ENCODE measurements around the gene TOMM34. TPM values are rescaled to one million over a fixed set of nuclear protein-coding genes. Genes with fewer than 3 reads are reported as not detected.

Gene TOMM34, protein sequence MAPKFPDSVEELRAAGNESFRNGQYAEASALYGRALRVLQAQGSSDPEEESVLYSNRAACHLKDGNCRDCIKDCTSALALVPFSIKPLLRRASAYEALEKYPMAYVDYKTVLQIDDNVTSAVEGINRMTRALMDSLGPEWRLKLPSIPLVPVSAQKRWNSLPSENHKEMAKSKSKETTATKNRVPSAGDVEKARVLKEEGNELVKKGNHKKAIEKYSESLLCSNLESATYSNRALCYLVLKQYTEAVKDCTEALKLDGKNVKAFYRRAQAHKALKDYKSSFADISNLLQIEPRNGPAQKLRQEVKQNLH
- 62.3 and 72.9 TPM in 2 replicates for total RNA-seq

DNA sequence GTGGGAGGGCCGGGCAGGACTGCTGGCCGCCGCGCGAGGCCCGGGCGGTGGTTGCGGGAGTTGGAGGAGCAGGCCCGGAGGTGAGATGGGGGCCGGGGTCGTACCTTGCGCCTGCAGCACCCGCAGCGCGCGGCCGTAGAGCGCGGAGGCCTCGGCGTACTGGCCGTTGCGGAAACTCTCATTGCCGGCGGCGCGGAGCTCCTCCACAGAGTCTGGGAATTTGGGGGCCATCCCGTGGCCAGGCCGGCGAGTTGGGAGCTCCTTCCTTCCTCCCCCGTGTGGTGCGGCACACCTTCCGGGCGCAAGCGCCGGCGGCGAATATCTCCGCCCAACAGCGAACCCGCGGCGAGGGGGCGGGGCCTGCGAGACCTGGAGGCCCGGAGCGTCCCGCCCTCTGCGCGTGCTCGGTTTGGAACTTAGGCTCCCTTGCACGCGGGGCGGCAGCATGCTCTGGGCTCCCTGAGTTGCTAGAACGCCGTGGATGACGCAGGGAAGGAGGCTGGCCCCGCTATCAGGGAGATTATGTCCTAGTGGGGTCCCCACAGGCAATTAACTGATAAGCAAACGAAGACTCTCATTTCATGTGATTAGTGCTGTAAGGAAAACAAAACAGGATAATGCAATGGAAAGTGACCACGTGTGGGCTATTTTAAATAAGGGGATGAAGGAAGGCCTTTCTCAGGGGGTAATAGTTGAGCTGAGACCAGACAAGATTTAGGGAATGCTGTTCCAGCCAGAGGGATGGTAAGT lies at the start of gene TOMM34:
TSS of gene TOMM34 (minus strand) at position 295 of the 750 bp plus-strand sequence. CDS start at position 231, 64 bp downstream.
- Histone ChIP-seq H3K4me3 (ENCODE audit: low read depth, low read length) (peak within 1 kb of the TSS; percentile 72), H3K27me3 (ENCODE audit: control insufficient read depth, insufficient read depth, low read length) (no peaks in the 10 kb centered on the region), H3K36me3 (ENCODE audit: control insufficient read depth, insufficient read depth, low read length) (no peaks in the 10 kb centered on the region)
- peak; percentile 66 for DNase-seq (ENCODE audit: low read depth)
- TF ChIP-seq, protein P1, sequence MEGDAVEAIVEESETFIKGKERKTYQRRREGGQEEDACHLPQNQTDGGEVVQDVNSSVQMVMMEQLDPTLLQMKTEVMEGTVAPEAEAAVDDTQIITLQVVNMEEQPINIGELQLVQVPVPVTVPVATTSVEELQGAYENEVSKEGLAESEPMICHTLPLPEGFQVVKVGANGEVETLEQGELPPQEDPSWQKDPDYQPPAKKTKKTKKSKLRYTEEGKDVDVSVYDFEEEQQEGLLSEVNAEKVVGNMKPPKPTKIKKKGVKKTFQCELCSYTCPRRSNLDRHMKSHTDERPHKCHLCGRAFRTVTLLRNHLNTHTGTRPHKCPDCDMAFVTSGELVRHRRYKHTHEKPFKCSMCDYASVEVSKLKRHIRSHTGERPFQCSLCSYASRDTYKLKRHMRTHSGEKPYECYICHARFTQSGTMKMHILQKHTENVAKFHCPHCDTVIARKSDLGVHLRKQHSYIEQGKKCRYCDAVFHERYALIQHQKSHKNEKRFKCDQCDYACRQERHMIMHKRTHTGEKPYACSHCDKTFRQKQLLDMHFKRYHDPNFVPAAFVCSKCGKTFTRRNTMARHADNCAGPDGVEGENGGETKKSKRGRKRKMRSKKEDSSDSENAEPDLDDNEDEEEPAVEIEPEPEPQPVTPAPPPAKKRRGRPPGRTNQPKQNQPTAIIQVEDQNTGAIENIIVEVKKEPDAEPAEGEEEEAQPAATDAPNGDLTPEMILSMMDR (IDR thresholded peaks at IDR 0.05; ENCODE audit: insufficient read depth, low read length, poor library complexity, severe bottlenecking) = no peak

DNA sequence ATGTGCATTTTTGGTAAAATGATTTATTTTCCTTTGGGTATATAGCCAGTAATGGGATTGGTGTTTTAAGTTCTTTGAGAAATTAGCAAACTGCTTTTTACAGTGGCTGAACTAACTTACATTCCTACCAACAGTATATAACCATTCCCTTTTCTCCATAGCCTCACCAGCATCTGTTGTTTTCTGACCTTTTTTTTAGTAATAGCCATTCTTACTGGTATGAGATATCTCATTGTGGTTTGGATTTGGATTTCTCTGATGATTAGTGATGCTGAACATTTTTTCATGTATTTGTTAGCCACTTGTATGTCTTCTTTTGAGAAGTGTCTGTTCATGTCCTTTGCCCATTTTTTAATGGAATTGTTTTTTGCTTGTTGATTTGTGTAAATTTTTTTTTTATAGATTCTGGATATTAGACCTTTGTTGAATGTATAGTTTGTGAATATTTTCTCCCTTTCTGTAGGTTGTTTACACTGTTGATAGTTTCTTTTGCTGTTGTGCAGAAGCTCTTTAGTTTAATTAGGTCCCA lies 48.4 kb upstream of the TOMM34 start:
- Histone ChIP-seq H3K27me3 (ENCODE audit: control insufficient read depth, insufficient read depth, low read length) (no peaks in the 10 kb centered on the region), H3K36me3 (ENCODE audit: control insufficient read depth, insufficient read depth, low read length) (no peaks in the 10 kb centered on the region), H3K4me3 (ENCODE audit: low read depth, low read length) (no peak overlapping the region)
- TF ChIP-seq, protein P1 (IDR thresholded peaks at IDR 0.05; ENCODE audit: insufficient read depth, low read length, poor library complexity, severe bottlenecking) = no peak
- no peak for DNase-seq (ENCODE audit: low read depth)

DNA sequence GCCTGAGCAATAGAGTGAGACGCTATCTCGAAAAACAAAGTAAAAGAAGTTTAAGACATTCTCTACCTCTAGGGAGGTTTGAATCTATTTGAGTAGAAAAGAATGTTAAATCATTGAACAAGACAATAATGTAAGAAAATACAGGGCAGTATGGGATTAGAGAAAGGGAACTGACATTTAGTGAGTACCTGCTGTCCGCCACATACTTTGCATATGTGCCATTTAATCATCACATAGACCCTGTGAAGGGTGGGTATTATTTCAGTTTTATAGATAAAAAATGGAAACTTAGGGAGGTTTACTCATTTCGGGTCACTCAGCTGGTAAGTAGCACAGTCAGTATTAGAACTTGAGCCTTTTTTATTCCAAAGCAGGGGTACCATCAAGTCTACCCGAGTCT lies 37.5 kb upstream of the TOMM34 start:
- no peaks in the 10 kb centered on the region for H3K27me3 ChIP-seq (ENCODE audit: control insufficient read depth, insufficient read depth, low read length)
- H3K4me3 ChIP-seq (ENCODE audit: low read depth, low read length) = no peak overlapping the region
- H3K36me3 ChIP-seq (ENCODE audit: control insufficient read depth, insufficient read depth, low read length) = no peaks in the 10 kb centered on the region
- TF ChIP-seq, protein P1 (IDR thresholded peaks at IDR 0.05; ENCODE audit: insufficient read depth, low read length, poor library complexity, severe bottlenecking) = no peak
- no peak for DNase-seq (ENCODE audit: low read depth)

DNA sequence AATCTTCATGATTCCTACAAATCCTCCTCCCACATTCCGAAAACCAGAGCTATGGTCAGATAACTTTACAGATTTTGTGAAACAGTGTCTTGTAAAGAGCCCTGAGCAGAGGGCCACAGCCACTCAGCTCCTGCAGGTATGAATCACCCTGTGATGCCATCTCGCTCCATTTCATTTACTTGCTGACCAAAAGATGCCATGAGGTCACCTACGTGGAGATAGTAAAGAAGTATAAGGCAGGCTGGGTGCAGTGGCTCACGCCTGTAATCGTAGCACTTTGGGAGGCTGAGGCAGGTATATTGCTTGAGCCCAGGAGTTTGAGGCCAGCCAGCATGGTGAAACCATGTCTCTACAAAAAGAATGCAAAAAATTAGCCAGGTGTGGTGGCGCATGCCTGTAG lies 37.0 kb upstream of the TOMM34 start:
- no peak for DNase-seq (ENCODE audit: low read depth)
- no peak overlapping the region for H3K4me3 ChIP-seq (ENCODE audit: low read depth, low read length)
- H3K27me3 ChIP-seq (ENCODE audit: control insufficient read depth, insufficient read depth, low read length) = no peaks in the 10 kb centered on the region
- no peaks in the 10 kb centered on the region for H3K36me3 ChIP-seq (ENCODE audit: control insufficient read depth, insufficient read depth, low read length)
- TF ChIP-seq, protein P1 (IDR thresholded peaks at IDR 0.05; ENCODE audit: insufficient read depth, low read length, poor library complexity, severe bottlenecking) = no peak

DNA sequence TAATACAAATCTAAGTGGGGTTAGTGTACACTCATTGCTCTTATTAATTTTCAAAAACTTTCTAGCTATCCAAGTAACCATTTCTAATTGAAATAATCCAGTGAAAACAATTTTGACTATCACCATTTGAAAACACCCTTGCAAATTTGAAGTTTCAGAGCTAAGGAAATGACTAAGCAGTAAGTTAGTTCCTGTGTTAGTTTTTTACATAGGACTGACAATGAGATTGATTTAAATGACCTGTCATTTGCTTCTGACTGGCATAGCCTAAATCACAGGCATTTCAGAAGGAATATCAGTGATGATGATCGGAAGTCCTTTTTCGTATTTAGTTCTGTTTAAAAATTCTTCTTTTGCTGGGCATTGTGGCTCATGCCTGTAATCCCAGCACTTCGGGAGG lies 33.1 kb upstream of the TOMM34 start:
- TF ChIP-seq, protein P1 (IDR thresholded peaks at IDR 0.05; ENCODE audit: insufficient read depth, low read length, poor library complexity, severe bottlenecking) = no peak
- Histone ChIP-seq H3K36me3 (ENCODE audit: control insufficient read depth, insufficient read depth, low read length) (no peaks in the 10 kb centered on the region), H3K4me3 (ENCODE audit: low read depth, low read length) (no peak overlapping the region), H3K27me3 (ENCODE audit: control insufficient read depth, insufficient read depth, low read length) (no peaks in the 10 kb centered on the region)
- no peak for DNase-seq (ENCODE audit: low read depth)
